CD1c-positive myeloid dendritic cell (primary cell): Measurements from ENCODE around the gene FAM83C.

Experiments used
- DNase-seq: peaks from one replicate; pipeline ENCODE4 v3.0.0-alpha.2; 2016; ENCODE audit errors: extremely low spot score

FAM83C gene

DNA sequence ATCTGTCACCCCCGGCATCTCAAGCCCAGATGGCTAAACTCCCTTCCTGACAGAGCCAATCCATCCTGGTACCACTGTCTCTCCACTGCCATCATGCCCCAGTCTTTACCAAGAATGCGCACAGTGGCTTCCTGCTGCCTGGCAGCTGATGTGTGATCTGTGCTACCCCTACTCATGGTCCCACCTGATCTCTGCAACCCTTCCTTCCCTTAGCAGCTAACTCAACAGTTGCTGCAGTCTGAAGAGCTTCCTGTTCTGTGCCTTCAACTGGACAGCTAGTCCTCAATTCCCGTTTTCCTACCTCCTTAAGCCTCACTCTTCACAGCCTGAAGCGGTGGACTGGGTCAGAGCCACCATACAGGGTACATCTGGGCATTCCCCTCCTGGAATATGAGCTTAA, 7.6 kb upstream of the FAM83C start:
- DNase-seq, result no peak

DNA sequence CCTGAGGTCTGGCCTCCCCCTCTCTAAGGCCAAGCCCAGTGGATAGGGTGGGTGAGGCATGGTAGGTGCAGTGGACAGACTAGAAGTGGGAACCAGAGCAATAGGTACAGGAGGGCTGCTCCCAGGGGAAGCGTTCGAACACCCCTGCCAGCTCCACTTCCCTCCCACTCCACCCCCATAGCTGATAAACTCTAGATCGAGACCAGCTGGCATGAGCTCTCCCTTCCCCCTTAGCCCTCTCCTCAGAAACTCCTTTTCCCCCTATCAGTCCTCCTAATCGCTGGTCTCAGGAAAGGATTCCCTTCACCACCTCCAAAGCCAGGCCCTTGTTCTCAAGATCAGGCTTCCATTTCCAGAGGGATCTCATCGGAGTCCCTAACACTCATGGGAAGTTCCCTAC, 6.0 kb upstream of the FAM83C start:
- DNase-seq, result no peak

DNA sequence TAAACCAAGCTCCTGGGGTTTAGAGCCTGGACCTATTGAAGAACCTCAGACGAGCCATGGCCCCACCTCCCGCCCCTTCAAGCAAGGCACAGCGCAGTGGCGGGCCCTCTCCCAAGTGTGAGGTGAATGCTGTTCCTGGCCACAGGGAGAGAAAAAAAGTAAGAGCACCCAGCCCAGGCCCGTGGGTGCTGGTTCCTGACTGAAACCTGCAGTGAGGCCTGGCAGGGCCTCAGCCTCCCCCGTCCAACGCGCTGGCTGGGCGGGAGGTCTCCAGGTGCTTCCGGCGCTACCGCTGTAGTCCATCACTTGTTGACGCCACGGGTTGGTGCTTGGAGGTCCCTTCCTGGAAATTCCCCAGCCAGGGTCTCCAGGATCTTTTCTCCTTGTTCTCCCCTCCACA, 5.5 kb upstream of the FAM83C start:
- DNase-seq, result no peak

DNA sequence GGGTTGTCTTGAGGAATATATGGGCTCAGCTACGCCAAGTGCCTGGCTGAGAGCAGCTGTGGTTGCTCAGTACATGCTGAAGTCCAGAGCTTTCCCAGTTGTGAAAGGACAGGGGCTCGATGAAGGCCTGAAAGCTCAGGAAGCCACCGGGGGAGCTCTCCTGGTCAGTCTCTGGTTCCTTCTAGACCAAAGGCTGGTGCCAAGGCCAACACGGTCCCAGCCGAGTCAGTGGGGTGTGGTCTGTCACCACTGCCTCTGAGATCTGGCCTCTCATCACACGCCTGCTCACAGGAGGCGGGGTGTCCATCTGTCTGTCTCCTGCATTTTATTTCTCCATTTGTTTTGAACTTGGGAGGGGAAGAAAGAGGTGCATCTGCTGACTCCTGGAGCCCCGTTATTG, 4.9 kb upstream of the FAM83C start:
- no peak for DNase-seq

DNA sequence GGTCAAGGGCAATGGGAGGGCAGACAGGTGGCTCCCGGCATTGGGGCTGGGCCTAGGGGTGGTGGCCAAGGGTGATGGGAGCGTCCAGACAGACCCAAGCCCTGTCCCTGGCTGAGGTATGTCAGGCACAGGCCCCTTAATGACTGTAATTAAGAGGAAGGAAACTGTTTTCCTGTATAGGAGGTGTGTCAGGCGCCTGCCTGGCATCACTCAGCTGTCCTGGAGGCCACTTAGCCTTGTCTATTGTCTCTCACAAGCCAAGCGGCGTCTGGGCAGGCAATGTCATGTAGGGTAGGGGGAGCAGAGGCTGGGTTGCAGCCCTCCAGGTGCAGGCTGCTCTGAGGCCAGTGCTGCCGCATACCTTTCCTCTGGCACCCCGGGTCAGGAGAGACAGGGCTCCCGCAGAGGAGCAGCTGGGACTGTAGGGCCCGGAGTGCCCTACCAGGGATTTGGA, 3.9 kb upstream of the FAM83C start:
- no peak for DNase-seq

GRCh38 chr20:35295674-35296073, 3.4 kb upstream of the FAM83C start:
- no peak for DNase-seq

DNA sequence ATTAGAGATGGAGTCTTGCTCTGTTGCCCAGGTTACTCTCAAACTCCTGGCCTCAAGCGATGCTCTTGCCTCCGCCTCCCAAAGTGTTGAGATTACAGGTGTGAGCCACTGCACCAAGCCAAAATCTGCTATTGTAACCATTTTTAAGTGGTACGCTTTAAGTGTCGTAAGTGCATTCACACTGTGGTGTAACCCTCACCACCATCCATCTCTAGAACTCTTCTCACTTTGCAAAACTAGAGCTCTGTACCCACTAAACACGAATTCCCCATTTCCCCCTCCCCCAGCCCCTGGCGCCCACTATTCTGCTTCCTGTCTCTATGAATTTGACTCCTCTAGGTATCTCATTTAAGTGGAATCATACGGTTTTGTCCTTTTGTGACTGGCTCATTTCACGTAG, 2.8 kb upstream of the FAM83C start:
- DNase-seq, result no peak

DNA sequence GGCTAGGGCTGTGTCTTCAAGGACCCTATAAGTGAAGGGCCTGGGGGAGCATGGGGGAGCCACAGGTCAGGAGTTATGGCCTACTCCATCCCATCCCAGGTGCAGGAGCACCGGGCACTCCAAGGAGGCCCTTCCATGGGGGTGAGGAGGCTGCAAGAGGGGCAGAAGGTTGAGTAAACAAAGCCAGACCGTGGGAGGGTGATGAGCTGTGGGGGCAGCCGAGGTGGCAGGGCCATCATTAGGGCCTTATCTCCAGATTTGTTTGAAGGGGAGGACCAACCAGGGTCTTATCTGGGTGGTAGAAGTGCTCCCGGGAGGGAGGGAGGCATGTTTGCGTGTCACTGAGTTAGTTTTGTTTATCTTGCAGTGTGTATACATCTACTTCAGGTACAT, 2.1 kb upstream of the FAM83C start:
- DNase-seq, result no peak

DNA sequence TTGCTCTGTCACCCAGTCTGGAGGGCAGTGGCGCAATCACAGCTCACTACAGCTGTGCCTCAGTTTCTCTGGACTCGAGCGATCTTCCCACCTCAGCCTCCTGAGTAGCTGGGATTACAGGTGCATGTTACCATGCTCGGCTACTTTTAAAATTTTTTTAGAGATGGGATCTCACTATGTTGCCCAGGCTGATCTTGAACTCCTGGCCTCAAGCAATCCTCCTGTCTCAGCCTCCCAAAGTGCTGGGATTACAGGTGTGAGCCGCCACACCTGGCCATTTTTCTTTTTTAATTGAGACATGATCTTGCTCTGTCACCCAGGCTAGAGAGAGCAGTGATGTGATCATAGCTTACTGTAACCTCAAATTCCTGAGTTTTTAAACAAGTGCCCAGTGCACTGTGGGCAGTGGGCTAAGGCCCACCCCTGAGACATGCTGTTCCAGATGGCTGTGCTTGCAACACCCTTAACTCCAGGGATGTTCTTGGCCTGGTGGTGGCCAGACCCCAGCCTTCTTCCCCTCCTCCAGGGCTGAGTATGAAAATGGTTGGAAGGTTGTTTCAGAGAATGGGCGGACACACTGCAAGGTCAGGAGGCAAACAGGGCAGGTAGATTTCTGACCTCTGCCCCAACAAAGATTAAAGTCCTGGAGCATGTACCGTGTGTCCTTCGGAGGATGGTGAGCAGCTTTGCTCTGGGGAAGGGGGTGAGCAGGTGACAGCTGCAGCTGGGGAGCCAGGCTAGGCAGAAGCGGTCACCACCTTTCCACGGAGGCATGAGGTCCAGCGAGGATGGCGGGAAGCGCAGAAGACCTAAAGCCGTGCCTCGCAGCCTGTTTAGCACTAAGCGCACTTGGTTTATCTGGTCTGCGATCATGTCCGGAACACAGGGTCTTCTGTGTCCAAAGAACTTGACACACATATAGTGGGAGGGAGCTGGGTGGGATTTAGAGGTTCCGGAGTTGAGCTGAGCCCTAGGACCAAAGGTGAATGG, 1.4 kb upstream of the FAM83C start:
- DNase-seq, result no peak

DNA sequence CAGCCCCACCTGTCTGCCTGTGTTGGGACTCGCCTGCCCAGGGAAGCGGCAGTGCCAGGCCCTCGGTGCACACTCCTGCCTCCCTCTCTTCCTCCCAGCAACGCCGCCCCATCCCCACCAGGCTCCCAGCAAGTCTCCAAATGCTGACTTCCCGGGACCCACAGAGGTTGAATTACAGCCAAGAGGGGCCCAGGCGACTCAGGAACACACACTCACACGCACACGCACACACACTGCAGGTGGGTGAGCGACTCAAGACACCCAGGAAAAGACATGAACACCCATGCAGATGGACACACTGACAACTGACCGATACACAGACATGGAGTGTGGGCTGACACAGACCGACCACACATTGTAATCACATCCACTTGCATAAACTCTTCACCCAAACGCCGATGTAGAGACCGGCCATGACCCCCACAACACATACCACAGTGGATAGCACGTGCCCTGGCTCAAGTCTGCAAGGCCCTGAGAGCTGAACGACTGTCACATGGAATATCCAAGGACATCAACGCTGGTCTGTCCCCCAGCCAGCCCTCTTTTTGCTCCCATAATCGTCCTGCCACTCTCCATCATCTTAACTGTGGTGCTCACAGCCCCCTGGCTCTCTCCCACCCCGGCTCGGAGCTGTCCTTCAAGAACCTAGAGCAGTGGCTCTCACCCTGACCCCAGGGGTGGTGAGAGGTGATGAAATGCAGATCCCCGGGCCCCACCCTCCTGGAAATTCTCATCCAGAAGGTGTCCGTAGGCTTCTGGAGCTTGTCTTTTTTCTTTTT, 470 bp upstream of the FAM83C start:
- no peak for DNase-seq

DNA sequence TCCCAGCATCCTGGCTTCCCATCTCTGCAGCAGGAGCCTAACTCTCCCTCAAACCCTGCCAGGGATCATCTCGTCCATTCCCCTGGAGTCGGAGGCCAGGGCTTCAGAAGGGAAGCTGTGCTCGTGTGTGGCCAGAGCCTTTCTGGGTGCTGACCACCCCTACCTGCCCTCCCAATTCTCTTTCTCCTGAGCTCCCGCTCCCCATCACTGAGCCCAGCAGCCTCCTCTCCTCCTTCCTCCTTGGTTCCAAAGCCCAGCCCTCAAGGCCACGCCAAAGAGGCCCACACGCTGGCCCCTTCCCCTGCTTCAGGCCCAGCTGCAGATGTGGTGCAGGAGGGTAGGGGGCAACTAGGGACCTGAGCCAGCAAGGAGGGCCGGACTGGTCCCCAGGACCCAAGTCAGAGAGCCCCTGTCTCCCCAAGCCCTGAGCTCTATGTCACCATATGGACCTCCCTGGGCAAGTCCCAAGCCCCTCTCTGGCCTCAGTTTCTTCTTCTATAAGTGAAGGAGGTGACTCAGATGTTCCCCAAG, 1.3 kb downstream of the FAM83C start:
- DNase-seq, result no peak

DNA sequence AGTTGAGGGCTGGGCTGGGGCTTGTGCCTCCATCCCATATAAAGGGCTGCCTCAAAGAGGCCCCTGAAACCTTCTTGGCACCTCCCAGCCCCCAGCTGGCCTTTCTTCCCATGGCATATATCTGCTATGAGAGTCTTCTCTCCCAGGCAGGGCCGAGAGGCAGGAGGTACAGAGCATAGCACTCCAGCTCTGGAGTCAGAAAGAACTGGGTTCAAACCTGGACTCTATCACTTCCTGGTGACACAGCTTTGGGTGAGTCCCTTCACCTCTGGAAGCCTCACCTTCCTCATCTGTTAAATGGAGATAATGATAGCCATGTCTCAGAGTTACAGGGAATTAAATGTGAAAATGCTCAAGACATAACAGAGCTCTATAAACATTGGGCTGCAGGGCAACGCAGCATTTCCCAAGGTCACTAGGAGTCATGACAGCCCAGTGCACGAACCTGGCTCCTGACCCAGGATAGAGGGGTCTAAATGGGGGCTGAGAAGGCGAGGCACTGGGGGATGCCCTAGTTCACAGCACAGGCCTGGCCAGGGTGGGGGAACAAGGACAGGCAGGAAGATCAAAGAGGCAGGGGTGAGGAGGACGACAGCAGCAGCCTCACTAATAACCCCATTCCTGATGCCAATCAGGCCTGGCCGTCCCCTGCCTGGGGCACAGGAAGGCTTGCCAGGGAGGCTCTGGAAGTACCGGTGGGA, 1.9 kb downstream of the FAM83C start:
- DNase-seq, result no peak

DNA sequence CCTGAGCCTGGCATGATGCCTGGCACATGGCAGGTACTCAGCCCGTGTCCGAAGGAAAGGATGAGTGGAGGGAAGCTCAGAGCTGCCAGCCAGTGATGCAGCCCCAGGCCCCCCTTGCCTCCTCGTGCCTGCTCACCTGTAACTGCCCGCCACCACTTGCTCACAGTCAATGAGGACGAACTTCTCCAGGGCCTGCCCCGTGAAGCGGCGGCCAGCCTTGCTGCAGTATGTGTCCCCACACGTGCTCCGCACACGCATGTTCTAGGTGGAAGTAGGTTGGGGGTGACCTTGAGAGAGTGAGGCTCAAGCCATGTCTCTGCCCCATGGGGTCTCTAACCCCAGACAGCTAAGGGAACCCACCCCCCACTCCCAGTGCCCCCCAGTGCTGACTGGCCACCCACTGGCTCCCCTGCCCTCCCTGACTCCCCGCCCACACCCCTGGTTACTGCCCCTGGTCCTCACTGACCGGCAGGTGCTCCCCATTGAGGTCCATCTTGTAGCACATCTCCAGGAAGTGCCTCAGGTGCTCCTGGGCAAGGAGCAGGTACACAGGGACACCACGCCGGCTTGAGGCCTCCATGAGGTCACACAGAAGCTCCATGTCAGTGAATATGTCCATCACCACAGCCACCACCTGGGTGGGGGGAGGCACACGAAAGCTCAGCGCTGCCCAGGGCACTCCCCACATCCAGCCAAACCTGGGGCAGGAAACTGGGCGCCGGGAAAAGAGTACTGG, 3.7 kb downstream of the FAM83C start:
- DNase-seq, result no peak

DNA sequence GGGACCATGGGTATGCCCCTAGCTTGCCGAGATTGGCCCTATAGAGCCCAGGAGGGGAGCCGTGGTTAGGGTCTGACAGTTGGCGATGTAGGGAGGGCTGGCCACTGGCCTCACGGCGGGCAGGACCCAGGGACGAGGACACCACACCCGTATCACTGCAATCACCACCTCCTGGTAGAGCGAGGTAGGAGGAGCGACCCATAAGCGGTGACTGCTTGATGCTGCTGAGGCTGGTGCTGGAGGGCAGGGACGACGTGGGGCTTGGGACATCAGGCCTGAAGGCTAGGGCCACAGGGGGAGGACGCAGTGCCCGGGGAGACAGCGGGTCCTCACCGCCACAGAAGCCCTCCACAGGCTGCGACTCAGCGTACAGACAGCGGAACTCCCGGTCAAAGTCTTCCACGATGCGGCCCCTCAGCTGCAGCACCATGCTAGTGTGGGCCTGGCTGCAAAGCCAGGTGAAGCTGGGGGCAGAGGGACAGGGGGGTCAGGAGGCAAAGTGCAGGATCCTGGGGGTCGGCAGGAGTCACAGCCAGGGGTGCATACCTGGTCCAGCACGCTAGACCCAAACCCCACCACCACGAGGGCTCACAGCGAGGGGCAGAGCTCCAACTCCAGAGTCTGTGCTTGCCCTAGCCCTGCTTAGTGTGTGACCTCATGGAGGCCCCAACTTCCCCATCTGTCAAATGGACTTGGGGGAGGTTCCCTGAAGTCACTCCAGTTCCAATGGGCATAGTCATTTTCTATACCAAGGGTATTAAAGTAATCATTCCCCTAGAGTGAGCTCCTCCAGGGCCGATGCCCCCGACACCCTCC, 4.5 kb downstream of the FAM83C start:
- no peak for DNase-seq

GRCh38 chr20:35286899-35287508, 5.2 kb downstream of the FAM83C start:
- DNase-seq, result no peak

GRCh38 chr20:35286077-35286898, 5.9 kb downstream of the FAM83C start:
- DNase-seq, result no peak

DNA sequence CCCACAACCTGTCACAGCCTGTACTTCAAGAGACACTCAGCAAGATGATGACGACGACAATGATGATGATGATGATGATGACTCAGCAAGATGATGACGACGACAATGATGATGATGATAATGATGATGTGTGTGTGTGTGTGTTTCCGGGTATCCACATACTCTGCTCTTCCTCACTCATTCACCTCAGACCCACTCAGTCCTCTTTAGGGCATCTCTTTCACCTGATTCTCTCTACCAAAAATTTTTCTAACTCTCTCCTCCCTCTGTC, 6.5 kb downstream of the FAM83C start:
- DNase-seq, result no peak

- DNase-seq, result no peak
These were observed 7.0 kb downstream of the FAM83C start for GRCh38 chr20:35284992-35285805.
